WI38 (cell line): ENCODE measurements around the gene LTBP1.

ENCODE experiments used
- H3K4me3 ChIP-seq: 2 replicates; pipeline ENCODE4 v1.5.1; 2011; ENCODE audit warnings: low read depth, mild to moderate bottlenecking, control low read depth, low read length
- TF ChIP-seq, protein P1 (sequence below): IDR thresholded peaks from 2 replicates; pipeline ENCODE4 v1.5.1; 2012; ENCODE audit warnings: low read depth, mild to moderate bottlenecking, control low read depth, low read length

LTBP1 gene

DNA sequence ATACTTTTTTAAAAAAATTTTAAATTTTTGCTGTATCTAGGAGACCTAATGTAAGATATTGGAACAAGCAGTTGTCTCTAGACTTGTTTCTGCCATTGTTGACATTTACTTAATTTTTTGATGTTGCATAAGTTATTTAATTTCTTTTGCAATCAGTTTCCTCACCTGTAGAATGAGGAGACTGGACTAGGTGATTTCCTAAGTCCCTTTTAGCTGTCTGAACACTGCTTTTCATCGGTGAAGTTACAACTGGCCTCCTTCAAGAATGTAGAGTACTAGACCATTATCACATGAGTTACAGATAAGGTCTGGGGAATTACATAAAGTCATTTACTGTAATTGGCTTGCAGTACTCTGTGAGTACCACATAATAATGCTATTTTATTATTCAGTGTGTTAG lies 147.6 kb downstream of the LTBP1 start:
- TF ChIP-seq, protein P1, sequence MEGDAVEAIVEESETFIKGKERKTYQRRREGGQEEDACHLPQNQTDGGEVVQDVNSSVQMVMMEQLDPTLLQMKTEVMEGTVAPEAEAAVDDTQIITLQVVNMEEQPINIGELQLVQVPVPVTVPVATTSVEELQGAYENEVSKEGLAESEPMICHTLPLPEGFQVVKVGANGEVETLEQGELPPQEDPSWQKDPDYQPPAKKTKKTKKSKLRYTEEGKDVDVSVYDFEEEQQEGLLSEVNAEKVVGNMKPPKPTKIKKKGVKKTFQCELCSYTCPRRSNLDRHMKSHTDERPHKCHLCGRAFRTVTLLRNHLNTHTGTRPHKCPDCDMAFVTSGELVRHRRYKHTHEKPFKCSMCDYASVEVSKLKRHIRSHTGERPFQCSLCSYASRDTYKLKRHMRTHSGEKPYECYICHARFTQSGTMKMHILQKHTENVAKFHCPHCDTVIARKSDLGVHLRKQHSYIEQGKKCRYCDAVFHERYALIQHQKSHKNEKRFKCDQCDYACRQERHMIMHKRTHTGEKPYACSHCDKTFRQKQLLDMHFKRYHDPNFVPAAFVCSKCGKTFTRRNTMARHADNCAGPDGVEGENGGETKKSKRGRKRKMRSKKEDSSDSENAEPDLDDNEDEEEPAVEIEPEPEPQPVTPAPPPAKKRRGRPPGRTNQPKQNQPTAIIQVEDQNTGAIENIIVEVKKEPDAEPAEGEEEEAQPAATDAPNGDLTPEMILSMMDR, result no peak
- no peak overlapping the region for H3K4me3 ChIP-seq

DNA sequence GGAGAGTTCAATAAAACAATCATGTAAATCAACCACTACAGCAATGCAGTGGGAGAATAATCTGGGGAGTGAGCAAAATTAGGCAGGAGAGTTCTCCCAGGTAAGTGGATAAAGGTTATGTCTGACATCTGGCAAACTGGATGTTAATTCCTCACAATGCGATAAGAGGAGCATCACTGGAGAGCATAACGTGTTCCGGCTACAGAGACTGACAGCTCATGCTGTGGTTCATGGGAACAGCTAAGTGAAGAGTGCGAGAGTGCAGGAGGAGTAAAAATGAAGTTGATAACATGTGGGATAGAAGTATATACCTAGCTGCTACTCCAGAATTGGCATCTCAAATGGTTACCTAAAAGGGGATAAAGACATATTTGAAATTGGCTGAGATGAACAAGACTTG lies 153.2 kb downstream of the LTBP1 start:
- TF ChIP-seq, protein P1, result no peak

DNA sequence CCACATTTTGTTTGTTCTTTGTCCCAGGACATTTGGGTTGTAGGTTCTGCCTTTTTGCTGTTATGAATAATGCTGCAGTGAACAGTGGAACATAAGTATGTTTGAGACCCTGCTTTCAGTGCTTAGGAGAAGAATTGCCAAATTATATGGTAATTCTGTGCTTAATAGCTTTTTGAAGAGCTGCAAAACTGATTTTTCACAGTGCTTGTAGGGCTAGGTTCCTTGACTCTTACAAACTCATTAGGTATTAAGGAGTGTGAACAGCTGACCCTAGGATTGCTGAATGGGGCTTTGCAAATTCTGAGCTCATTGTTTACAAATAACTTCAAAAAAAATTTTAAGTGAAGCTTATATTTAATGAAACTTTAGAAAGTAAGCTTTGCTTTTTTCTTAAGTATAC lies 154.2 kb downstream of the LTBP1 start:
- H3K4me3 ChIP-seq, result no peak overlapping the region
- TF ChIP-seq, protein P1, result no peak

More for the DNA sequence above, 153.2 kb downstream of the LTBP1 start:
- H3K4me3 ChIP-seq, result no peak overlapping the region

DNA sequence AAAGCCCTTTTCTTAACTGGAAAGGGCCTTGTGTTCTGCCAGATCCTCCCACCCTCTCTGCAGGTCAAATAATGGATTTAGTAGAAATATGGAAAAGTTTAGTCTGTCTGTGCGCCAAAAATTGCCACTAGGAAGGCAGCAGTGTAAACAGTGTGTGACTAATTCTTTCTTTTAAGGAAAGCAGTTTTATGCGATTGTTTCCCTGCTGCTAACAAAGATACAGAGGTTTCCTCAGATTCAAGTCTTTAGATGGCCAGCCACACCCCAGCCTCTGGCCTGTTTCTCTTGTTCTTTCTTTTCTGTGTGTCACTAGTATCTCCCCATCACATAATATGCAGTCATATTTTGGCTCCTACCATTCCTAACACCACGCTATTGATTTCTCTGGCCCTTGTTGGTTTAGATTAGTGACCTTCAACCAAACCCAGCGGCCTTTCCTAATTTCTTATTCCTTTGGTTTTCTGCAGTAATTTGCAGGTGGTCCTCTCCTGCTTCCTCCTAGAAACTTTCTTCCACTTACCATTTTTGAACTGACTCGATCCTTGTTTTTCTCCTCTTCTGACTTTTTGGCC lies 157.4 kb downstream of the LTBP1 start:
- TF ChIP-seq, protein P1, result no peak

DNA sequence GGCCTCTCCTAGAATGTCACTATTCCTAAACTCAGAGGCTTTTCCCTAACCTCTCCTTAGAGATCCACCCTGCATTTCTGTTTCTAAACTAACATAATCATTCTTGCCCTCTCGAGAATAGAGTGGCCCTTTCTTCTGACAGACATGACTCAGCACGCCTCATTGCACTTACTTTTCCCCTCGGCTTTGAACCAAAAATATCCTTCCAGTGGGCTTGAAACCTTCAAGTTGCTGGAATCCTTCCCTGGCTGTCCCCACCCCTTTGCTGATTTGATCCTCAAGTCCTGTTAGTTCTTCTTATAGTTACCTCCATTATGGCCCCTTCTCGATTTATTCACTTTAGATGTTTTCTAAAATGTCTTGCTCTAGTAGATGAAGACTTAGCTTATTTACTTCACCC lies 158.0 kb downstream of the LTBP1 start:
- TF ChIP-seq, protein P1, result no peak
- H3K4me3 ChIP-seq, result no peak overlapping the region

More for the DNA sequence above, 157.4 kb downstream of the LTBP1 start:
- no peak overlapping the region for H3K4me3 ChIP-seq

DNA sequence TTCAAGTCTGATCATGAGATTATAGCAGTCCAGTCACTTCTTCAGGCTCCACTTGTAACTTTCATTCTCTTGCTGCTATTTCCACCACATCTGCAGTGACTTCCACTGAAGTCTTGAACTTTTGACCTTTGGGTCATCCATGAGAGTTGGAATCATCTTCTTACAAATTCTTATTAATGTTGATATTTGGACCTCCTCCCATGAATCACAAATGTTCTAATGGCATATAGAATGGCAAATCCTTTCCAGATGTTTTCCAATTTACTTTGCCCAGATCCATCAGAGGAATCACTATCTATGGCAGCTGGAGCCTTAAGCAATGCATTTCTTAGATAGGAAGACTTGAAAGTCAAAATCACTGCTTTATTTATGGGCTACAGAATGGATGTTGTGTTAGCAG lies 159.4 kb downstream of the LTBP1 start:
- TF ChIP-seq, protein P1, result no peak
- no peak overlapping the region for H3K4me3 ChIP-seq

DNA sequence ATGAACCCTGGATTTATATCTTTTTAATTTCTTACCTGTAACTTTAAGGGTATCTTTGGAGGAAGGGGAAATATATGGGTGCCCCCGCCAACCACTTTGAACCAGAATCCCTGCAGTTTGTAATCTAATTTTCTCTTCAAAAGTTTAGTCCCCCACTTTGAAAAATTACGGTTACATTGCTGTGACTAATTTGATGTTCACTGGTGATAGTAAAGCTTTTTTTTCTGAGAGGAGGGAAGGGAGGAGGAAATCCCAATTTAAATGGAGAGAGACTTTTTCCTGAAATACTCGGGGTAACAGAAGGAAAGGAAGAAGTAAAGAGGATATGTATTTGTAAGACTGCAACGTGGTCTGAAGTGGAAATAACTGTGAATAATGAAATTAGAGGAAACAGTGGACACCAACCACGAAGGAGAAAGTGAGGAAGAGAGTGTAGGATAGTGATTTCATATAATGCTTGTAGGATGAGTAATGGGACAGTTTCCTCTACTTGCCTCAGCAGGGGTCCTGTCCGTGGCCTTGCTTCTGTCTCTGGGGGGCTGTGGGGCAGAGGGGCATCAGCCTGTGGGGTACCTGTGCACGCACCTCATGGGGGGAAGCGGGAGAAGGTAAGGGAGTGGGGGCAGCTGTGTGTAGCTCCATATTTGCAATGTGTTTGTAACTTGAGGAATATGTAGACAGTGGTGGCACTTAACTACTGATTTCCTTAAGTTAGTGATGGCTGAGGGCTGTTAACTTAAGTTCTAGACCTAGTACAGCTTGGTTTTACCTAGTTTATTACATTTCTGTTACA lies 161.1 kb downstream of the LTBP1 start:
- TF ChIP-seq, protein P1, result no peak
- H3K4me3 ChIP-seq, result no peak overlapping the region
